ENCODE measurements around the gene FAM171A2.

DNA sequence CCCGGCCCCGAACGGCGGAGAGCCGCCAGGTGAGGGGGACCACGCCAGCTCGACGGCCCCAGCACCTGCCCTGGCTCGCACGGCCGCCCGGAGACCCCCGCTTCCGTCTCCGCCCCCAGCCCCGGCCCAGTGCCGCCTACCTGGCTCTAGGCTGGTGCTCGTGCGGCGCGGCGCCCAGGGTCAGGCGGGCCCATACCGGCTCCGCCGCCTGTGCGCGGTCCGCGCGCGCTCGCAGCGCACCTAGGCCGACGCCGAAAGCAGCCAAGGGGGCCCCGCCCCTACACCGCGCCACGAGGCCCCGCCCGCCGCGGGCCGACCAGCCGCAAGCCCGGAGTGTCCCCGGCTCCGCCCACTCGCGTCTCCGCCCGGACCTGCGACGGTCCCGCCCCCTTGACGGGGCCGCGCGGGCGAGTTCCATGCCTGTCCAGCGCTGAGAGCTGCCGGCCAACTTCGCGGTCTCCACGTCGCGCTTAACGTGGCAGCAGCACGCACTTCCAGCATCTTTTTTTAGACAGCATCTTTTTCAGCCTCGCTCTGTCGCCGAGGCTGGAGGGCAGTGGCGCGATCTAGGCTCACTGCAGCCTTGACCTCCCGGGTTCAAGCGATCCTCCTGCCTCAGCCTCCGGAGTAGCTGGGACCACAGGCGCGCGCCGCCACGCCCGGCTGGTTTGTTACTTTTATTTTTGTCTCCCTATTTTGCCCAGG lies 38.9 kb downstream of the FAM171A2 start, which contains the start of gene SLC25A39:
- TF ChIP-seq, protein P1, sequence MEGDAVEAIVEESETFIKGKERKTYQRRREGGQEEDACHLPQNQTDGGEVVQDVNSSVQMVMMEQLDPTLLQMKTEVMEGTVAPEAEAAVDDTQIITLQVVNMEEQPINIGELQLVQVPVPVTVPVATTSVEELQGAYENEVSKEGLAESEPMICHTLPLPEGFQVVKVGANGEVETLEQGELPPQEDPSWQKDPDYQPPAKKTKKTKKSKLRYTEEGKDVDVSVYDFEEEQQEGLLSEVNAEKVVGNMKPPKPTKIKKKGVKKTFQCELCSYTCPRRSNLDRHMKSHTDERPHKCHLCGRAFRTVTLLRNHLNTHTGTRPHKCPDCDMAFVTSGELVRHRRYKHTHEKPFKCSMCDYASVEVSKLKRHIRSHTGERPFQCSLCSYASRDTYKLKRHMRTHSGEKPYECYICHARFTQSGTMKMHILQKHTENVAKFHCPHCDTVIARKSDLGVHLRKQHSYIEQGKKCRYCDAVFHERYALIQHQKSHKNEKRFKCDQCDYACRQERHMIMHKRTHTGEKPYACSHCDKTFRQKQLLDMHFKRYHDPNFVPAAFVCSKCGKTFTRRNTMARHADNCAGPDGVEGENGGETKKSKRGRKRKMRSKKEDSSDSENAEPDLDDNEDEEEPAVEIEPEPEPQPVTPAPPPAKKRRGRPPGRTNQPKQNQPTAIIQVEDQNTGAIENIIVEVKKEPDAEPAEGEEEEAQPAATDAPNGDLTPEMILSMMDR (IDR thresholded peaks at IDR 0.05): no peak
- TF ChIP-seq POLR2AphosphoS5 (IDR thresholded peaks at IDR 0.05): peak; percentile 88 to 97 (median 94)
